ENCODE measurements around the gene BABAM1. TPM values are rescaled to one million over a fixed set of nuclear protein-coding genes. Genes with fewer than 3 reads are reported as not detected.
"Not testable (repeated sequence)": the region's sequence is repeated elsewhere in the genome, so short reads cannot be mapped to it uniquely, and the experiment has no call there.

Gene BABAM1
- total and polyA plus RNA-seq, 7 donors: 71.4 to 101 (median 90.0) TPM

GRCh38 chr19:17292301-17293074 is 25.2 kb downstream of the BABAM1 start:
- Histone ChIP-seq H3K4me3 (peak overlapping the region; percentile 23 to 55 (median 42)), H3K27me3 (no peaks in the 10 kb centered on the region), H3K27ac (peak overlapping the region; percentile 67 to 82 (median 75)), H3K9me3 (no peaks in the 10 kb centered on the region), H3K36me3 (peaks cover 0 to 16% (median 3%) of the 10 kb centered on the region in 4 donors), H3K4me1 (peaks cover 0 to 20% (median 14%) of the 10 kb centered on the region in 4 donors)
- DNase-seq: peak; percentile 87
- intact Hi-C loops (cut with DNase I): loop anchor here (5.0 kb wide), 1 partner anchor 95 kb away; no protein-coding TSS in a partner anchor
- whole genome bisulfite sequencing, 2 donors: 0 to 2% methylated on average over 46 of the region's 46 CpGs
- TF ChIP-seq CTCF (IDR thresholded peaks at IDR 0.05) (peak; percentile 44 to 70 (median 54)), POLR2AphosphoS5 (IDR thresholded peaks at IDR 0.05) (no peak)

- 91 to 92% methylated on average over 14 of the region's 14 CpGs for WGBS, 2 donors
- intact Hi-C loops (cut with DNase I): loop anchor here (5.0 kb wide), 1 partner anchor 94 kb away; no protein-coding TSS in a partner anchor
- Histone ChIP-seq H3K36me3 (peaks cover 0 to 25% (median 5%) of the 10 kb centered on the region in 4 donors), H3K27ac (peak overlapping the region in 1 of 4 donors; percentile 78), H3K4me3 (no peak overlapping the region), H3K9me3 (peaks cover 0 to 3% (median 0%) of the 10 kb centered on the region in 4 donors), H3K27me3 (no peaks in the 10 kb centered on the region), H3K4me1 (peaks cover 0 to 20% (median 14%) of the 10 kb centered on the region in 4 donors)
- no peak for DNase-seq
- no peak for TF ChIP-seq CTCF (IDR thresholded peaks at IDR 0.05)
- no peak for TF ChIP-seq POLR2A (IDR thresholded peaks at IDR 0.05)
- no peak for TF ChIP-seq EP300 (IDR thresholded peaks at IDR 0.05)
- TF ChIP-seq POLR2AphosphoS5 (IDR thresholded peaks at IDR 0.05): no peak
Observed at GRCh38 chr19:17293605-17294004, 26.4 kb downstream of the BABAM1 start.

- intact Hi-C loops (cut with DNase I): loop anchor here (5.0 kb wide), 1 partner anchor 93 kb away; no protein-coding TSS in a partner anchor
- no peak for TF ChIP-seq EP300 (IDR thresholded peaks at IDR 0.05)
- TF ChIP-seq POLR2AphosphoS5 (IDR thresholded peaks at IDR 0.05): no peak
- TF ChIP-seq POLR2A (IDR thresholded peaks at IDR 0.05): no peak
- 81 to 86% methylated on average over 48 of the region's 48 CpGs for WGBS, 2 donors
- Histone ChIP-seq H3K27me3 (no peaks in the 10 kb centered on the region), H3K9me3 (peaks cover 0 to 3% (median 0%) of the 10 kb centered on the region in 4 donors), H3K4me1 (peaks cover 0 to 17% (median 14%) of the 10 kb centered on the region in 4 donors), H3K36me3 (peaks cover 0 to 30% (median 6%) of the 10 kb centered on the region in 4 donors), H3K4me3 (no peak overlapping the region), H3K27ac (no peak overlapping the region)
- no peak for DNase-seq
Observed at GRCh38 chr19:17294051-17294891, 27.0 kb downstream of the BABAM1 start.

- intact Hi-C loops (cut with DNase I); DNase-seq; H3K9me3 ChIP-seq; H3K27me3 ChIP-seq; H3K4me3 ChIP-seq; H3K27ac ChIP-seq: not testable (repeated sequence)
- WGBS, 2 donors: 96 to 97% methylated on average over 6 of the region's 6 CpGs
- peaks cover 0 to 32% (median 6%) of the 10 kb centered on the region in 4 donors for H3K36me3 ChIP-seq
- H3K4me1 ChIP-seq: peaks cover 0 to 14% (median 9%) of the 10 kb centered on the region in 4 donors
Observed at GRCh38 chr19:17295551-17295950, 28.3 kb downstream of the BABAM1 start.

- WGBS, 2 donors: 52 to 64% methylated on average over 4 of the region's 4 CpGs
- H3K4me3 ChIP-seq: no peak overlapping the region
- peaks cover 0 to 22% (median 11%) of the 10 kb centered on the region in 4 donors for H3K4me1 ChIP-seq
- intact Hi-C loops (cut with DNase I): no loop called here
- peaks cover 0 to 39% (median 8%) of the 10 kb centered on the region in 4 donors for H3K36me3 ChIP-seq
- TF ChIP-seq POLR2AphosphoS5 (IDR thresholded peaks at IDR 0.05) (no peak), POLR2A (IDR thresholded peaks at IDR 0.05) (no peak), EP300 (IDR thresholded peaks at IDR 0.05) (no peak), CTCF (IDR thresholded peaks at IDR 0.05) (no peak)
- no peak for DNase-seq
- no peaks in the 10 kb centered on the region for H3K27me3 ChIP-seq
- H3K27ac ChIP-seq: no peak overlapping the region
- H3K9me3 ChIP-seq: peaks cover 0 to 3% (median 0%) of the 10 kb centered on the region in 4 donors
Observed at GRCh38 chr19:17296273-17296672, 29.0 kb downstream of the BABAM1 start.
